SU-DHL-6 (cell line): ENCODE data around the gene VDAC2.
"Not testable (repeated sequence)": the region's sequence is repeated elsewhere in the genome, so short reads cannot be mapped to it uniquely, and the experiment has no call there.

Experiments
- H2AFZ ChIP-seq: fragments of 200-600 bp; sonication (generic); 2 replicates; pipeline ENCODE4 v1.6.1; 2014; ENCODE audit warnings: low read depth, mild to moderate bottlenecking, moderate library complexity, mixed read lengths, antibody characterized with exemption, low read length; ENCODE audit not compliant: severe bottlenecking
- H3F3A ChIP-seq: fragments of 200-600 bp; shearing (Covaris generic); 2 replicates; pipeline ENCODE4 v1.6.0; 2016; ENCODE audit warnings: antibody characterized with exemption, mild to moderate bottlenecking; ENCODE audit not compliant: insufficient read depth
- H3K27ac ChIP-seq: fragments of 200-600 bp; sonication (generic); 2 replicates; pipeline ENCODE4 v1.5.1; 2016; ENCODE audit warnings: low read depth, mild to moderate bottlenecking, low read length, moderate library complexity, mixed read lengths
- H3K27me3 ChIP-seq: fragments of 200-600 bp; sonication (generic), shearing (Covaris generic); 2 replicates; pipeline ENCODE4 v1.6.0; 2014; ENCODE audit warnings: mild to moderate bottlenecking, low read length
- H3K36me3 ChIP-seq: fragments of 200-600 bp; sonication (generic); 2 replicates; pipeline ENCODE4 v1.6.1; 2014; ENCODE audit warnings: mild to moderate bottlenecking, low read length, mixed read lengths
- H3K4me2 ChIP-seq: fragments of 300-600, 200-600 bp; shearing (Covaris generic), sonication (generic); 2 replicates; pipeline ENCODE4 v1.6.0; 2014; ENCODE audit warnings: low read length, low read depth, mild to moderate bottlenecking; ENCODE audit not compliant: poor library complexity, severe bottlenecking
- H3K4me3 ChIP-seq: fragments of 200-600 bp; sonication (generic); 2 replicates; pipeline ENCODE4 v1.5.1; 2014; ENCODE audit warnings: antibody characterized with exemption, low read length, mild to moderate bottlenecking, mixed read lengths; ENCODE audit not compliant: insufficient read depth, poor library complexity, severe bottlenecking
- H3K79me2 ChIP-seq: fragments of 200-600 bp; sonication (generic); 2 replicates; pipeline ENCODE4 v1.6.1; 2014; ENCODE audit warnings: mild to moderate bottlenecking, low read length, moderate library complexity; ENCODE audit not compliant: insufficient read depth
- H3K9ac ChIP-seq: fragments of 200-600 bp; sonication (generic); 2 replicates; pipeline ENCODE4 v1.7.0; 2014; ENCODE audit warnings: mild to moderate bottlenecking, low read length
- H3K9me2 ChIP-seq: fragments of 200-600 bp; sonication (generic); replicated peaks from 2 replicates; pipeline ENCODE4 v1.6.1; 2014; ENCODE audit warnings: low read length; ENCODE audit not compliant: insufficient read depth
- H3K9me3 ChIP-seq: fragments of 200-600 bp; sonication (generic); 2 replicates; pipeline ENCODE4 v1.6.1; 2014; ENCODE audit warnings: low read length, mixed read lengths; ENCODE audit not compliant: insufficient read depth
- H4K20me1 ChIP-seq: fragments of 200-600 bp; sonication (generic); 2 replicates; pipeline ENCODE4 v1.6.1; 2014; ENCODE audit warnings: low read depth, mild to moderate bottlenecking, antibody characterized with exemption, low read length, moderate library complexity, mixed read lengths
- EZH2phosphoT487 ChIP-seq: fragments of 200-600 bp; sonication (generic), shearing (Covaris generic); conservative IDR thresholded peaks from 2 replicates; pipeline ENCODE4 v1.6.1; 2018; ENCODE audit warnings: mild to moderate bottlenecking, antibody characterized with exemption, low read length, moderate library complexity, mixed read lengths
- TF ChIP-seq, protein P1 (sequence below): fragments of 200-600 bp; sonication (generic); IDR thresholded peaks from one replicate; pipeline ENCODE4 v1.5.1; 2017; ENCODE audit warnings: antibody characterized with exemption, mild to moderate bottlenecking, low read length, moderate library complexity; ENCODE audit not compliant: insufficient read depth, poor library complexity, severe bottlenecking

The VDAC2 gene

DNA sequence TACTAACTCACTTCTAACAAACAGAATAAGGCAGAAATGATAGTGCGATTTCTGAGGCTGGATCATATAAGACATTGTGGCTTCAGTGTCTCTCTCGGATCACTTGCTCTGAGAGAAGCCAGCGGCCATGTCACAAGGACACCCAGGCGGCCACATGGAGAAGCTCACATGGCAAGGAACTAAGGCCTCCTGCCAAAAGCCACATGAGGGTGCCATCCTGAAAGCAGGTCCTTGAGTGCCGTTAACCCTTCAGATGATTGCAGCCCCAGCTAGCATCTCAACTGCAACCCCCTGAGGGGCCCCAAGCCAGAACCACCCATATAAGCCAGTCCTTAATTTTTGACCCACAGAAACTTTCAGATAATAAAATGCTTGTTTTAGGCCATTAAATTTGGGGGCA is 6.9 kb upstream of the VDAC2 start:
- no peaks in the 10 kb centered on the region for H3K36me3 ChIP-seq
- H3K79me2 ChIP-seq, result no peaks in the 10 kb centered on the region
- H3K9me2 ChIP-seq, result no peaks in the 10 kb centered on the region
- no peaks in the 10 kb centered on the region for H3F3A ChIP-seq
- no peaks in the 10 kb centered on the region for H3K27me3 ChIP-seq
- no peaks in the 10 kb centered on the region for H4K20me1 ChIP-seq
- no peak overlapping the region for H3K9ac ChIP-seq
- H3K27ac ChIP-seq, result no peak overlapping the region
- no peaks in the 10 kb centered on the region for H3K9me3 ChIP-seq
- no peak overlapping the region for H3K4me3 ChIP-seq
- H2AFZ ChIP-seq, result no peak overlapping the region
- no peak for TF ChIP-seq EZH2phosphoT487
- no peak overlapping the region for H3K4me2 ChIP-seq

DNA sequence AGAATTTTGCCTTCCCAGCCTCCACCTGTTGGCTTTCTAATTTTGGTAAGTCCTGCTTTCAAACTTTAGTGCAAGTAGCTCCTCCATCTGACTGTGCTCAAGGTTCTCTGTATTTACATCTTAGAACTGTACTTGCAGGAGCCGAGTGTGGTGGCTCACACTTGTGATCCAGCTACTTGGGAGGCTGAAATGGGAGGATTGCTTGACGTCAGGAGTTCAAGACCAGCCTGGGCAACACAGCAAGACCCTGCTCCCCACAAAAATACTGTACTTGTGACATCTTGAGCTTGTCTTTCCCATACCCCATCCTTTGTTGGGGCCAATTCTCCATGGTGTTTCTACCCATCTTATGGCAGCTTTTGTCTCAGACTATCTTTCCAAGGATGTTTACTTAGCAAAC is 4.7 kb upstream of the VDAC2 start:
- TF ChIP-seq EZH2phosphoT487, result no peak
- TF ChIP-seq, protein P1, sequence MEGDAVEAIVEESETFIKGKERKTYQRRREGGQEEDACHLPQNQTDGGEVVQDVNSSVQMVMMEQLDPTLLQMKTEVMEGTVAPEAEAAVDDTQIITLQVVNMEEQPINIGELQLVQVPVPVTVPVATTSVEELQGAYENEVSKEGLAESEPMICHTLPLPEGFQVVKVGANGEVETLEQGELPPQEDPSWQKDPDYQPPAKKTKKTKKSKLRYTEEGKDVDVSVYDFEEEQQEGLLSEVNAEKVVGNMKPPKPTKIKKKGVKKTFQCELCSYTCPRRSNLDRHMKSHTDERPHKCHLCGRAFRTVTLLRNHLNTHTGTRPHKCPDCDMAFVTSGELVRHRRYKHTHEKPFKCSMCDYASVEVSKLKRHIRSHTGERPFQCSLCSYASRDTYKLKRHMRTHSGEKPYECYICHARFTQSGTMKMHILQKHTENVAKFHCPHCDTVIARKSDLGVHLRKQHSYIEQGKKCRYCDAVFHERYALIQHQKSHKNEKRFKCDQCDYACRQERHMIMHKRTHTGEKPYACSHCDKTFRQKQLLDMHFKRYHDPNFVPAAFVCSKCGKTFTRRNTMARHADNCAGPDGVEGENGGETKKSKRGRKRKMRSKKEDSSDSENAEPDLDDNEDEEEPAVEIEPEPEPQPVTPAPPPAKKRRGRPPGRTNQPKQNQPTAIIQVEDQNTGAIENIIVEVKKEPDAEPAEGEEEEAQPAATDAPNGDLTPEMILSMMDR, result no peak
- H4K20me1 ChIP-seq, result no peaks in the 10 kb centered on the region
- no peak overlapping the region for H3K4me2 ChIP-seq
- no peak overlapping the region for H3K27ac ChIP-seq
- no peaks in the 10 kb centered on the region for H3K27me3 ChIP-seq
- no peaks in the 10 kb centered on the region for H3K9me2 ChIP-seq
- no peaks in the 10 kb centered on the region for H3F3A ChIP-seq
- no peaks in the 10 kb centered on the region for H3K9me3 ChIP-seq
- H3K4me3 ChIP-seq, result no peak overlapping the region
- no peak overlapping the region for H2AFZ ChIP-seq
- peaks cover 3% of the 10 kb centered on the region for H3K79me2 ChIP-seq
- H3K36me3 ChIP-seq, result no peaks in the 10 kb centered on the region
- H3K9ac ChIP-seq, result no peak overlapping the region

DNA sequence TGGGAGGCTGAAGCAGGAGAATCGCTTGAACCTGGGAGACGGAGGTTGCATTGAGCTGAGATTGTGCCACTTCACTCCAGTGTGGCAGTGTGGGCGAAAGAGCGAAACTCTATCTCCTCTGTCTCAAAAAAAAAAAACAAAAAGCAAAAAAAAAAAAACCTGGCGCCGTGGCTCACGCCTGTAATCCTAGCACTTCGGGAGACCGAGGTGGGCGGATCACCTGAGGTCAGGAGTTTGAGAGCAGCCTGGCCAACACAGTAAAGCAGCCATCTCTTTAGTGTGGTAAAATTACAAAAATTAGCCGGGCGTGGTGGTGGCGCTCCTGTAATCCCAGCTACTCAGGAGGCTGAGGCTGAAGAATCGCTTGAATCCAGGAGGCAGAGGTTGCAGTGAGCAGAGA is 4.0 kb upstream of the VDAC2 start:
- H3K9me3 ChIP-seq, H3K9ac ChIP-seq, H3K4me2 ChIP-seq: not testable (repeated sequence)

GRCh38 chr10:75207079-75207856 is 3.3 kb upstream of the VDAC2 start:
- peaks cover under 1% of the 10 kb centered on the region; the same call in 1 of the 2 replicates for H3K36me3 ChIP-seq
- H3K27me3 ChIP-seq, result no peaks in the 10 kb centered on the region
- no peak overlapping the region for H3K27ac ChIP-seq
- peaks cover 17% of the 10 kb centered on the region for H3K79me2 ChIP-seq
- H4K20me1 ChIP-seq, result no peaks in the 10 kb centered on the region; the same call in 1 of the 2 replicates
- no peaks in the 10 kb centered on the region for H3K9me2 ChIP-seq
- no peaks in the 10 kb centered on the region for H3K9me3 ChIP-seq
- TF ChIP-seq, protein P1, result no peak
- no peak for TF ChIP-seq EZH2phosphoT487
- H3K4me2 ChIP-seq, result no peak overlapping the region
- no peak overlapping the region for H3K9ac ChIP-seq
- no peaks in the 10 kb centered on the region for H3F3A ChIP-seq
- no peak overlapping the region for H3K4me3 ChIP-seq
- H2AFZ ChIP-seq, result no peak overlapping the region

More for the DNA sequence above, 4.0 kb upstream of the VDAC2 start:
- H3F3A ChIP-seq, H3K36me3 ChIP-seq, H2AFZ ChIP-seq, H3K27ac ChIP-seq, H3K4me3 ChIP-seq, H3K27me3 ChIP-seq, H4K20me1 ChIP-seq, H3K9me2 ChIP-seq: not testable (repeated sequence)
- H3K79me2 ChIP-seq, result peaks cover 11% of the 10 kb centered on the region
